Neuronal stem cell (in vitro differentiated cells): Measurements from ENCODE around the gene SEPHS1.
"Not testable (repeated sequence)": the region's sequence is repeated elsewhere in the genome, so short reads cannot be mapped to it uniquely, and the experiment has no call there.

ENCODE experiments used
- DNase-seq: peaks from one replicate; pipeline ENCODE4 v3.0.0-alpha.2; 2013; ENCODE audit warnings: low spot score
- H2AFZ ChIP-seq: one replicate; pipeline ENCODE4 v1.6.1; 2013; ENCODE audit warnings: mild to moderate bottlenecking, low read length, inconsistent platforms
- H2AK5ac ChIP-seq: 2 replicates; pipeline ENCODE4 v1.6.1; 2013; ENCODE audit warnings: low read depth, mild to moderate bottlenecking, inconsistent platforms, low read length, moderate library complexity, mixed read lengths
- H2BK120ac ChIP-seq: 2 replicates; pipeline ENCODE4 v1.6.1; 2013; ENCODE audit warnings: low read depth, mild to moderate bottlenecking, inconsistent platforms, low read length, moderate library complexity, mixed read lengths
- H2BK12ac ChIP-seq: one replicate; pipeline ENCODE4 v1.6.1; 2013; ENCODE audit warnings: low read length, inconsistent platforms
- H2BK15ac ChIP-seq: 2 replicates; pipeline ENCODE4 v1.6.1; 2013; ENCODE audit warnings: mild to moderate bottlenecking, low read length, inconsistent platforms, mixed read lengths
- H2BK5ac ChIP-seq: one replicate; pipeline ENCODE4 v1.6.1; 2013; ENCODE audit warnings: inconsistent platforms, mild to moderate bottlenecking, low read length, moderate library complexity
- H3K14ac ChIP-seq: one replicate; pipeline ENCODE4 v1.6.1; 2013; ENCODE audit warnings: low read length, inconsistent platforms
- H3K18ac ChIP-seq: 2 replicates; pipeline ENCODE4 v1.6.1; 2013; ENCODE audit warnings: low read length, inconsistent platforms
- H3K23ac ChIP-seq: 2 replicates; pipeline ENCODE4 v1.6.1; 2013; ENCODE audit warnings: low read depth, mild to moderate bottlenecking, mixed read lengths, low read length, inconsistent platforms; ENCODE audit not compliant: poor library complexity
- H3K27ac ChIP-seq: replicated peaks from 3 replicates; pipeline ENCODE4 v1.5.1; 2013; ENCODE audit warnings: low read length, inconsistent platforms
- H3K27me3 ChIP-seq, 3 experiments: 2 replicates each; pipeline ENCODE4 v1.6.1; 2013; ENCODE audit warnings: low read length in 3 of 3, mild to moderate bottlenecking in 2 of 3, inconsistent platforms in 1 of 3, low read depth in 1 of 3, mixed read lengths in 1 of 3, moderate library complexity in 1 of 3; ENCODE audit not compliant: control insufficient read depth in 3 of 3, insufficient read depth in 3 of 3
- H3K36me3 ChIP-seq, 2 donors: replicated peaks in 1 of 2; 2 replicates each; pipeline ENCODE4 v1.6.1; 2013; ENCODE audit warnings: low read length in 2 of 2; ENCODE audit not compliant: control insufficient read depth in 2 of 2, insufficient read depth in 2 of 2
- H3K4ac ChIP-seq: 2 replicates; pipeline ENCODE4 v1.6.1; 2013; ENCODE audit warnings: inconsistent platforms, mild to moderate bottlenecking, low read length, moderate library complexity
- H3K4me1 ChIP-seq, 2 donors: 1 replicate in 1 of 2; 2 replicates in 1 of 2; pipeline ENCODE4 v1.6.1; 2013; ENCODE audit warnings: low read length in 2 of 2, low read depth in 1 of 2; ENCODE audit not compliant: control insufficient read depth in 2 of 2, insufficient read depth in 1 of 2
- H3K4me2 ChIP-seq: one replicate; pipeline ENCODE4 v1.6.1; 2013; ENCODE audit warnings: mild to moderate bottlenecking, low read length, inconsistent platforms; ENCODE audit not compliant: insufficient read depth, poor library complexity, severe bottlenecking
- H3K4me3 ChIP-seq, 2 donors: 2 replicates each; pipeline ENCODE4 v1.5.1; 2013; ENCODE audit warnings: low read length in 2 of 2, mild to moderate bottlenecking in 2 of 2, inconsistent platforms in 1 of 2, moderate library complexity in 1 of 2
- H3K79me1 ChIP-seq: one replicate; pipeline ENCODE4 v1.6.1; 2013; ENCODE audit warnings: low read depth, mild to moderate bottlenecking, inconsistent platforms, low read length, moderate library complexity
- H3K9ac ChIP-seq: one replicate; pipeline ENCODE4 v1.6.1; 2013; ENCODE audit warnings: mild to moderate bottlenecking, low read depth, low read length, inconsistent platforms; ENCODE audit not compliant: poor library complexity
- H3K9me3 ChIP-seq, 2 donors: replicated peaks in 1 of 2; 2 replicates each; pipeline versions ENCODE3 to v1.6.1; 2013; ENCODE audit warnings: low read length in 2 of 2, mild to moderate bottlenecking in 2 of 2, inconsistent platforms in 1 of 2, low read depth in 1 of 2, mixed read lengths in 1 of 2, moderate library complexity in 1 of 2; ENCODE audit not compliant: control insufficient read depth in 2 of 2, insufficient read depth in 1 of 2
- H4K8ac ChIP-seq: one replicate; pipeline ENCODE4 v1.6.1; 2013; ENCODE audit warnings: low read depth, mild to moderate bottlenecking, inconsistent platforms, low read length, moderate library complexity
- H4K91ac ChIP-seq: one replicate; pipeline ENCODE4 v1.6.1; 2013; ENCODE audit warnings: low read length, low read depth, mild to moderate bottlenecking, inconsistent platforms; ENCODE audit not compliant: poor library complexity
- WGBS, 2 donors: extraction: QIAGEN DNeasy Blood & Tissue Kit; methylation state at CpG; one replicate each; pipeline ENCODE4 v1.1.7; 2013; ENCODE audit warnings: missing lambda C conversion rate in 2 of 2, mixed read lengths in 1 of 2; ENCODE audit not compliant: insufficient read length in 2 of 2, insufficient replicate concordance in 1 of 2; ENCODE audit errors: extremely low coverage in 2 of 2; 5-methylcytosine and 5-hydroxymethylcytosine counted together

SEPHS1 gene

DNA sequence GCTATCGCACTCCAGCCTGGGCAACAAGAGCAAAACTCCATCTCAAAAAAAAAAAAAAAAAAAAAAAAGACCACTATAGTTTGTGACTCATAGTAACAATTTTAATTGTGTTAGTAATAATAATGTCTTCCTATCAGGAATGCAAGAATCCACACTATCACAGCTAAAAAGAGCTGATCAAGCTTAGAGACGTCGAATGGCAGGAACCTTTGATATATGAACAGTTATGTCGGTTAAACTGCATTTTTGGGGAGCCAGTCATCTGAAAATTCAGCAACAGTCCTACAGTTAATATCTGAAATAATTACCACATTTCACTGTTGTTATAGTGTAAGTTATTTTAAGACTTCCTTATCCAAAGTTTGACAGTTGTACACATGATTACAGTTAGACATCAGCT lies 57.0 kb downstream of the SEPHS1 start:
- Histone ChIP-seq H3K4me3 (no peak overlapping the region), H3K79me1 (no peaks in the 10 kb centered on the region), H4K8ac (no peak overlapping the region), H3K23ac (no peak overlapping the region), H2BK12ac (no peak overlapping the region), H3K18ac (no peak overlapping the region), H4K91ac (no peak overlapping the region), H2BK120ac (no peak overlapping the region), H3K4me1 (no peaks in the 10 kb centered on the region), H3K27ac (no peak overlapping the region), H3K4ac (no peak overlapping the region), H3K4me2 (no peak overlapping the region), H3K36me3 (peaks cover 0 to 43% of the 10 kb centered on the region in 2 donors), H3K27me3 (no peaks in the 10 kb centered on the region), H2AFZ (no peak overlapping the region), H2AK5ac (no peak overlapping the region), H2BK5ac (no peak overlapping the region), H3K9ac (no peak overlapping the region), H2BK15ac (no peak overlapping the region), H3K9me3 (no peaks in the 10 kb centered on the region), H3K14ac (no peak overlapping the region)
- no peak for DNase-seq
- no CpG with 5 or more reads among the region's 4 CpGs for WGBS, 2 donors

DNA sequence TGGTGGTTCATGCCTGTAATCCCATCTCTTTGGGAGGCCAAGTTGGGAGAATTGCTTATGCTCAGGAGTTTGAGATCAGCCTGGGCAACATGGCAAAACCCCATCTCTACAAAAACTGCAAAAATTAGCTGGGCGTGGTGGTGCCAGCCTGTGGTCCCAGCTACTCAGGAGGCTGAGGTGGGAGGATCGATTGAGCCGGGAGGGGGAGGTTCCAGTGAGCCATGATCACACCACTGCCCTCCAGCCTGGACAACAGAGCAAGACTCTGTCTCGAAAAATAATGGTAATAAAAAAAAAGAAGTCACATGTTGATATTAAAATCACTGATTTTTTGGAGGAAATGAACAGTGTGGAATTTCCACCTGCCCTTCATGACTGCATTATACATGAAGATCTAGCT lies 64.0 kb downstream of the SEPHS1 start:
- Histone ChIP-seq H3K27ac (no peak overlapping the region), H2BK15ac (no peak overlapping the region), H2AK5ac (no peak overlapping the region), H4K8ac (no peak overlapping the region), H2BK120ac (no peak overlapping the region), H3K18ac (no peak overlapping the region), H3K4me3 (no peak overlapping the region), H3K4ac (no peak overlapping the region), H3K79me1 (no peaks in the 10 kb centered on the region), H3K27me3 (no peaks in the 10 kb centered on the region), H3K9ac (no peak overlapping the region), H3K4me1 (no peaks in the 10 kb centered on the region), H2AFZ (no peak overlapping the region), H3K14ac (no peak overlapping the region), H3K9me3 (no peaks in the 10 kb centered on the region), H4K91ac (no peak overlapping the region), H2BK5ac (no peak overlapping the region), H3K4me2 (no peak overlapping the region), H3K23ac (no peak overlapping the region), H3K36me3 (peaks cover 0 to 66% of the 10 kb centered on the region in 2 donors), H2BK12ac (no peak overlapping the region)
- no CpG with 5 or more reads among the region's 4 CpGs for WGBS, 2 donors
- DNase-seq = no peak

DNA sequence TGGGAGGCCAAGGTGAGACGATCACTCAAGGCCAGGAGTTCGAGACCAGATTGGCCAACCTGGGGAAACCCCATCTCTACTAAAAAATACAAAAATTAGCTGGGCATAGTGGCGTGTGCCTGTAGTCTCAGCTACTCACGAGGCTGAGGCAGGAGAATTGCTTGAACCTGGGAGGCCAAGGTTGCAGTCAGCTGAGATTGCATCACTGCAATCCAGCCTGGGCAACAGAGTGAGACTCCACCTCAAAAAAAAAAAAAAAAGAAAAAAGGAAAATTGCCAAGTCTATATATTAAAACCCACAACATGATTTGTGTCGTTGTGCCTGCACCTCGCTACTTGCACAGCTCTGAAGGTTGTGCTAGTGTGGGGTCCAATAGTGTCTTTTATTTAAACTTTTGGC lies 65.7 kb downstream of the SEPHS1 start:
- not testable (repeated sequence) for H4K8ac ChIP-seq, H2BK15ac ChIP-seq, H2BK12ac ChIP-seq, H2AK5ac ChIP-seq, H3K9me3 ChIP-seq, H2BK5ac ChIP-seq, H3K79me1 ChIP-seq, DNase-seq, H3K18ac ChIP-seq, H3K4me1 ChIP-seq, H2AFZ ChIP-seq, H3K4ac ChIP-seq, H3K23ac ChIP-seq, H3K4me3 ChIP-seq, H3K27me3 ChIP-seq, H3K9ac ChIP-seq, H3K27ac ChIP-seq, H3K4me2 ChIP-seq, H3K14ac ChIP-seq, H2BK120ac ChIP-seq, H4K91ac ChIP-seq
- WGBS, 2 donors = no CpG with 5 or more reads among the region's 6 CpGs
- H3K36me3 ChIP-seq = peaks cover 0 to 55% of the 10 kb centered on the region in 2 donors

DNA sequence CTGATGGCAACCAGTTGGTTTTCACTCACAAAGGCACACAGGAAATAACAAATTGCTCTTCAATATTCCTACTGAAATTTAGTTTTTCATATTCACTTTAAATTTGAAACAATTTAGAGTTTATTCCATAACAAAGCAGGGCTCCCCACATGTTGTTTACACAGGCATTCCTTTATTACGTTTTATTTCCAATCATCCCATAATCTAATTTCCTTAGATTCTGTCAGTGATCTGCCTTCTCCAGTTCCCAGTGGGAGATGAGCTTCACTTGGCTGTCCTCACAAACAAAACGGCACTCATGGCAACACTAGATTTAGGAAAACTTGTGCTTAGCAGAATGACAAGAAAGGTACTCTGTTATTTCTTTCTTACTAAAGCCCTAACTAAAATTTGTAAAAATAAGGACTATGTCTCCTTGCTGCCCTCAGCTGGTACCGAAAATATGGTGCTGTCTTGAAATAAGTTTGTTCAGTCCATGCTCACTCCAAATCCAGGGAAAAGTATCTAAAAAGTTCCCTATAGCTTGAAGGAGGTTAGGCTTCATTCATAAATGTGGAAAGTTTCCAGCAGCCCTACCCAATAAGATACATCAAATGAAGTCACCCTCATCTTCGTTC lies 71.2 kb downstream of the SEPHS1 start:
- peaks cover 0 to 5% of the 10 kb centered on the region in 2 donors for H3K4me1 ChIP-seq
- H3K36me3 ChIP-seq = peaks cover 0 to 23% of the 10 kb centered on the region in 2 donors
- no CpG with 5 or more reads among the region's 4 CpGs for WGBS, 2 donors
- H2BK120ac ChIP-seq = no peak overlapping the region
- H3K4ac ChIP-seq = no peak overlapping the region
- H3K9ac ChIP-seq = no peak overlapping the region
- H3K4me2 ChIP-seq = no peak overlapping the region
- no peak for DNase-seq
- no peak overlapping the region for H2BK5ac ChIP-seq
- no peak overlapping the region for H2BK12ac ChIP-seq
- no peaks in the 10 kb centered on the region for H3K27me3 ChIP-seq
- no peak overlapping the region for H2BK15ac ChIP-seq
- no peaks in the 10 kb centered on the region for H3K9me3 ChIP-seq
- no peaks in the 10 kb centered on the region for H3K79me1 ChIP-seq
- no peak overlapping the region for H4K91ac ChIP-seq
- no peak overlapping the region for H3K27ac ChIP-seq
- no peak overlapping the region for H3K14ac ChIP-seq
- no peak overlapping the region for H3K18ac ChIP-seq
- H3K23ac ChIP-seq = no peak overlapping the region
- no peak overlapping the region for H4K8ac ChIP-seq
- H2AFZ ChIP-seq = no peak overlapping the region
- H3K4me3 ChIP-seq = no peak overlapping the region
- no peak overlapping the region for H2AK5ac ChIP-seq
